IPS DF 6.9 (cell line): Measurements from ENCODE around the gene CLSTN1.

Experiments
- DNase-seq: peaks from one replicate; pipeline ENCODE4 v3.0.0-alpha.2; 2013; ENCODE audit warnings: low read depth, low spot score
- H3K27ac ChIP-seq: one replicate; pipeline ENCODE4 v1.5.1; 2013; ENCODE audit warnings: low read length, control low read depth
- H3K27me3 ChIP-seq: 2 replicates; pipeline ENCODE4 v1.6.1; 2013; ENCODE audit warnings: mild to moderate bottlenecking, low read length; ENCODE audit not compliant: control insufficient read depth, insufficient read depth
- H3K36me3 ChIP-seq: 2 replicates; pipeline ENCODE4 v1.6.1; 2013; ENCODE audit warnings: low read length; ENCODE audit not compliant: control insufficient read depth, insufficient read depth
- H3K4me1 ChIP-seq: 2 replicates; pipeline ENCODE4 v1.6.1; 2013; ENCODE audit warnings: low read length; ENCODE audit not compliant: control insufficient read depth, insufficient read depth
- H3K4me3 ChIP-seq: 2 replicates; pipeline ENCODE4 v1.5.1; 2013; ENCODE audit warnings: mild to moderate bottlenecking, low read length
- H3K9me3 ChIP-seq: 2 replicates; pipeline ENCODE4 v1.6.1; 2013; ENCODE audit warnings: low read length, inconsistent platforms; ENCODE audit not compliant: control insufficient read depth, insufficient read depth
- WGBS: extraction: QIAGEN DNeasy Blood & Tissue Kit; methylation state at CpG from one replicate; pipeline ENCODE4 v1.1.7; 2013; ENCODE audit warnings: mixed read lengths, missing lambda C conversion rate; ENCODE audit not compliant: insufficient read length, insufficient coverage; 5-methylcytosine and 5-hydroxymethylcytosine counted together

Gene CLSTN1

GRCh38 chr1:9701665-9702064 lies 122.1 kb downstream of the CLSTN1 start:
- DNase-seq: no peak
- no CpG with 5 or more reads among the region's 4 CpGs for WGBS
- H3K4me3 ChIP-seq: no peak overlapping the region
- H3K36me3 ChIP-seq: no peaks in the 10 kb centered on the region
- no peaks in the 10 kb centered on the region for H3K4me1 ChIP-seq
- H3K27me3 ChIP-seq: no peaks in the 10 kb centered on the region
- H3K9me3 ChIP-seq: no peaks in the 10 kb centered on the region; the same call in 1 of the 2 replicates
- no peak overlapping the region for H3K27ac ChIP-seq

- Histone ChIP-seq H3K4me1 (no peaks in the 10 kb centered on the region), H3K36me3 (no peaks in the 10 kb centered on the region), H3K4me3 (no peak overlapping the region), H3K27ac (no peak overlapping the region), H3K9me3 (no peaks in the 10 kb centered on the region; the same call in 1 of the 2 replicates), H3K27me3 (no peaks in the 10 kb centered on the region)
- no peak for DNase-seq
- WGBS: no CpG with 5 or more reads among the region's 12 CpGs
Measured at GRCh38 chr1:9700340-9700739, 123.4 kb downstream of the CLSTN1 start.

GRCh38 chr1:9699361-9699760 lies 124.4 kb downstream of the CLSTN1 start:
- H3K4me1 ChIP-seq: no peaks in the 10 kb centered on the region
- no peak overlapping the region for H3K4me3 ChIP-seq
- WGBS: no CpG with 5 or more reads among the region's 7 CpGs
- DNase-seq: no peak
- H3K9me3 ChIP-seq: no peaks in the 10 kb centered on the region; the same call in 1 of the 2 replicates
- H3K36me3 ChIP-seq: no peaks in the 10 kb centered on the region
- H3K27me3 ChIP-seq: no peaks in the 10 kb centered on the region
- no peak overlapping the region for H3K27ac ChIP-seq

- Histone ChIP-seq H3K27ac (no peak overlapping the region), H3K4me3 (no peak overlapping the region), H3K27me3 (no peaks in the 10 kb centered on the region), H3K9me3 (no peaks in the 10 kb centered on the region), H3K36me3 (no peaks in the 10 kb centered on the region), H3K4me1 (no peaks in the 10 kb centered on the region)
- no peak for DNase-seq
- WGBS: no CpG with 5 or more reads among the region's 2 CpGs
Measured at GRCh38 chr1:9696793-9697192, 127.0 kb downstream of the CLSTN1 start.

GRCh38 chr1:9691691-9692090 lies 132.1 kb downstream of the CLSTN1 start:
- DNase-seq: no peak
- Histone ChIP-seq H3K27me3 (peaks cover 6% of the 10 kb centered on the region; the same call in 1 of the 2 replicates), H3K9me3 (no peaks in the 10 kb centered on the region), H3K27ac (no peak overlapping the region), H3K4me3 (no peak overlapping the region), H3K4me1 (0 out of 2 replicates have a peak, but pooled peaks cover 2% of the 10 kb centered on the region), H3K36me3 (no peaks in the 10 kb centered on the region)
- WGBS: no CpG with 5 or more reads among the region's 5 CpGs

- Histone ChIP-seq H3K9me3 (no peaks in the 10 kb centered on the region), H3K4me1 (0 out of 2 replicates have a peak, but pooled peaks cover 2% of the 10 kb centered on the region), H3K27me3 (peaks cover 6% of the 10 kb centered on the region; the same call in 1 of the 2 replicates), H3K27ac (no peak overlapping the region), H3K36me3 (no peaks in the 10 kb centered on the region), H3K4me3 (no peak overlapping the region)
- no peak for DNase-seq
- no CpG with 5 or more reads among the region's 6 CpGs for WGBS
Measured at GRCh38 chr1:9691108-9691445, 132.7 kb downstream of the CLSTN1 start.

DNA sequence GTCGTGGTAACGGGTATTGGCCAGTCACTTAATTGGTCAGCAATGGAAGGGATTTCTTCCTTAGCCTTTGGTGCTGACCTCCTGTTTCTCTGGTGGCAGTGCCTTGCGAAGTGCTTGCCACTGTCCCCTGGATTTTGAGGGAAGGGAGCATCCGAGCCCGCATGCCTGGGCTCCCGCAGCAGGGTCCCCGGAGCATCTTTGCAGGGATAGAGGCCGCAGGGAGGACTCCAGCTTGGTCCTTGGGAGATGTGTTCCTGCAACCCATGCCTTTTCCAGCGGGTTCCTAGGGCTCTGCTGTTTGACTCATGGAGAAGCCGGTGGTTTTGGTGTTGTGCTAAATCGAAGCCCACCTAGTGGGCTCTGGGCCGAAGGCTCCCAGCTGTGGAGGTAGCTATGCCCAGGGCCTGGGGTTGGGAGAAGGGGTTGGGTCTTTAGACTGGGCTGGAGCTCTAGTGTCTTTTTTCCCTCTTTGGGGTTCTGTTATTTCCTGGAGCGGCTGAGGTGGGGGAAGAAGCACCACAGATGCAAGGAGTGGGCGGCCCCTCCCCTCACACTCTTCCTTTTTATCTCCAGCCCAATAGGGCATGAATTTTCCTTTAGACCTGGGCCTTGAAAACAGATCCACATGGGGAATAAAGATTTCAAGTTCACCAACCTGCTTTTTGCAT lies 133.2 kb downstream of the CLSTN1 start:
- no peaks in the 10 kb centered on the region for H3K36me3 ChIP-seq
- H3K4me3 ChIP-seq: peak overlapping the region; percentile 51; the same call in 1 of the 2 replicates
- H3K4me1 ChIP-seq: 0 out of 2 replicates have a peak, but pooled peaks cover 2% of the 10 kb centered on the region
- H3K27me3 ChIP-seq: peaks cover 6% of the 10 kb centered on the region; the same call in 1 of the 2 replicates
- WGBS: no CpG with 5 or more reads among the region's 14 CpGs
- no peaks in the 10 kb centered on the region for H3K9me3 ChIP-seq
- no peak overlapping the region for H3K27ac ChIP-seq
- no peak for DNase-seq

GRCh38 chr1:9689971-9690381 lies 133.8 kb downstream of the CLSTN1 start:
- H3K4me3 ChIP-seq: peak overlapping the region; percentile 51
- H3K27me3 ChIP-seq: peaks cover 6% of the 10 kb centered on the region; the same call in 1 of the 2 replicates
- DNase-seq: no peak
- H3K27ac ChIP-seq: no peak overlapping the region
- H3K4me1 ChIP-seq: 0 out of 2 replicates have a peak, but pooled peaks cover 2% of the 10 kb centered on the region
- no peaks in the 10 kb centered on the region for H3K36me3 ChIP-seq
- no CpG with 5 or more reads among the region's 23 CpGs for WGBS
- H3K9me3 ChIP-seq: no peaks in the 10 kb centered on the region

- Histone ChIP-seq H3K9me3 (no peaks in the 10 kb centered on the region), H3K36me3 (no peaks in the 10 kb centered on the region), H3K4me1 (0 out of 2 replicates have a peak, but pooled peaks cover 2% of the 10 kb centered on the region), H3K27ac (no peak overlapping the region), H3K4me3 (peak overlapping the region; percentile 62; the same call in 1 of the 2 replicates), H3K27me3 (peaks cover 6% of the 10 kb centered on the region; the same call in 1 of the 2 replicates)
- peak; percentile 52 for DNase-seq
- no CpG with 5 or more reads among the region's 72 CpGs for WGBS
Measured at GRCh38 chr1:9689011-9689706, 134.6 kb downstream of the CLSTN1 start.

GRCh38 chr1:9688599-9688998 lies 135.2 kb downstream of the CLSTN1 start:
- no peaks in the 10 kb centered on the region for H3K9me3 ChIP-seq
- no peak for DNase-seq
- no peaks in the 10 kb centered on the region for H3K36me3 ChIP-seq
- H3K4me1 ChIP-seq: 0 out of 2 replicates have a peak, but pooled peaks cover 2% of the 10 kb centered on the region
- peak overlapping the region; percentile 62; the same call in 1 of the 2 replicates for H3K4me3 ChIP-seq
- no CpG with 5 or more reads among the region's 14 CpGs for WGBS
- no peak overlapping the region for H3K27ac ChIP-seq
- H3K27me3 ChIP-seq: peaks cover 6% of the 10 kb centered on the region; the same call in 1 of the 2 replicates
